GM12878 (cell line): ENCODE data around the gene DLAT. TPM values are rescaled to one million over a fixed set of nuclear protein-coding genes. Genes with fewer than 3 reads are reported as not detected.

Experiments used
- ATAC-seq: fragments of 200-7000 bp; cut with Tn5 transposase; 3 replicates; pipeline ENCODE4 v1.9.1; 2020; ENCODE audit warnings: mild to moderate bottlenecking, moderate library complexity
- BruUV-seq: library from RNA; stranded (reverse); fragments of 400-500 nt; replicated peaks from 2 replicates; lab custom pipeline; 2021; lab: Mats Ljungman, UMichigan
- CTCF ChIA-PET: fragments of 300-600 bp; sonication (Branson Sonifier 250); formaldehyde crosslinking; extraction: SDS; loops from one replicate; lab custom pipeline; 2021; ENCODE audit warnings: inconsistent platforms; lab: Yijun Ruan, JAX
- POLR2A ChIA-PET: fragments of 350-600 bp; formaldehyde crosslinking; extraction: SDS; loops from one replicate; lab custom pipeline; 2021; ENCODE audit warnings: inconsistent platforms; lab: Charles Lee
- RAD21 ChIA-PET: fragments of 300-600 bp; sonication (Branson Sonifier 250); formaldehyde crosslinking; loops from one replicate; lab custom pipeline; 2023; ENCODE audit warnings: antibody characterized with exemption; ENCODE audit not compliant: unreplicated experiment; lab: Charles Lee
- SMC1A ChIA-PET: fragments of 300-600 bp; sonication (Branson Sonifier 250); formaldehyde crosslinking; loops from one replicate; lab custom pipeline; 2023; ENCODE audit not compliant: unreplicated experiment, uncharacterized antibody; lab: Charles Lee
- DNase-seq: peaks from one replicate; pipeline ENCODE4 v3.0.0-alpha.2; 2011; ENCODE audit warnings: low read depth, low spot score
- FAIRE-seq: peaks from 3 replicates; lab custom pipeline; 2011; peaks lifted over from hg19 to GRCh38; lab: Jason Lieb, UNC
- H2AFZ ChIP-seq: 2 replicates; pipeline ENCODE4 v1.6.0; 2011; ENCODE audit warnings: low read depth, low read length, control low read depth; ENCODE audit not compliant: control insufficient read depth
- H3K27ac ChIP-seq: 2 replicates; pipeline ENCODE4 v1.5.1; 2011; ENCODE audit warnings: control low read depth; ENCODE audit not compliant: control insufficient read depth, insufficient read depth
- H3K27me3 ChIP-seq, 2 experiments: replicated peaks in 1 of 2; 2 replicates each; pipeline versions ENCODE4 v1.6.0 to v1.6.1; 2011; ENCODE audit warnings: low read length in 1 of 2; ENCODE audit not compliant: control insufficient read depth in 2 of 2, insufficient read depth in 2 of 2
- H3K36me3 ChIP-seq, 2 experiments: 2 replicates each; pipeline ENCODE4 v1.5.1; 2011; ENCODE audit warnings: low read length in 1 of 2; ENCODE audit not compliant: control insufficient read depth in 2 of 2, insufficient read depth in 2 of 2
- H3K4me1 ChIP-seq: 2 replicates; pipeline ENCODE4 v1.6.1; 2011; ENCODE audit warnings: mild to moderate bottlenecking, low read length, moderate library complexity, mixed read lengths; ENCODE audit not compliant: control insufficient read depth, insufficient read depth
- H3K4me2 ChIP-seq: 2 replicates; pipeline ENCODE4 v1.6.0; 2011; ENCODE audit warnings: control low read depth; ENCODE audit not compliant: control insufficient read depth, insufficient read depth
- H3K4me3 ChIP-seq: fragments of 200-600 bp; sonication (generic); 2 replicates; pipeline ENCODE4 v1.5.1; 2016
- H3K79me2 ChIP-seq: 2 replicates; pipeline ENCODE4 v1.6.0; 2011; ENCODE audit warnings: low read length; ENCODE audit not compliant: control insufficient read depth, insufficient read depth
- H3K9ac ChIP-seq: 2 replicates; pipeline ENCODE4 v1.8.0; 2011; ENCODE audit warnings: low read length, control low read depth, mixed read lengths; ENCODE audit not compliant: control insufficient read depth, insufficient read depth
- H3K9me3 ChIP-seq: replicated peaks from 3 replicates; pipeline ENCODE4 v1.5.1; 2011; ENCODE audit warnings: mild to moderate bottlenecking, low read length; ENCODE audit not compliant: control insufficient read depth, insufficient read depth
- H4K20me1 ChIP-seq: 2 replicates; pipeline ENCODE4 v1.6.0; 2011; ENCODE audit not compliant: control insufficient read depth, insufficient read depth
- CBX3 ChIP-seq: fragments of 200-600 bp; sonication (generic); IDR thresholded peaks from 2 replicates; pipeline ENCODE4 v1.6.1; 2016; ENCODE audit warnings: low read depth, borderline replicate concordance
- CREB1 ChIP-seq: IDR thresholded peaks from 2 replicates; pipeline ENCODE4 v1.6.1; 2012; ENCODE audit warnings: low read depth, mild to moderate bottlenecking, inconsistent platforms
- KAT2A ChIP-seq: conservative IDR thresholded peaks from 2 replicates; pipeline ENCODE4 v1.6.1; 2011; ENCODE audit warnings: low read depth, low read length; ENCODE audit not compliant: control insufficient read depth
- NFIC ChIP-seq: IDR thresholded peaks from 2 replicates; pipeline ENCODE4 v1.6.1; 2012; ENCODE audit warnings: low read depth, mild to moderate bottlenecking, inconsistent platforms, low read length, moderate library complexity
- RELA ChIP-seq: fragments of 450-650 bp; IDR thresholded peaks from 2 replicates; pipeline ENCODE4 v1.8.0; 2014; ENCODE audit warnings: borderline replicate concordance; ENCODE audit not compliant: partially characterized antibody
- SMC3 ChIP-seq: IDR thresholded peaks from 2 replicates; pipeline ENCODE4 v1.6.1; 2011; ENCODE audit warnings: low read length, improper control_type of control experiment, borderline replicate concordance
- TAF1 ChIP-seq: IDR thresholded peaks from 2 replicates; pipeline ENCODE4 v1.6.1; 2011; ENCODE audit warnings: mild to moderate bottlenecking, low read depth, low read length, borderline replicate concordance
- TCF12 ChIP-seq: IDR thresholded peaks from 2 replicates; pipeline ENCODE4 v1.6.1; 2011; ENCODE audit warnings: low read depth, mild to moderate bottlenecking, low read length
- YY1 ChIP-seq: IDR thresholded peaks from 2 replicates; pipeline ENCODE4 v1.6.1; 2011; ENCODE audit warnings: low read depth, mild to moderate bottlenecking, low read length
- ZNF24 ChIP-seq: fragments of 450-650 bp; IDR thresholded peaks from 2 replicates; pipeline ENCODE4 v1.6.1; 2017; ENCODE audit warnings: antibody characterized with exemption, mild to moderate bottlenecking
- ZNF274 ChIP-seq: IDR thresholded peaks from one replicate; pipeline ENCODE4 v1.8.0; 2011; ENCODE audit not compliant: insufficient read length, insufficient read depth
- WGBS: methylation state at CpG from one replicate; pipeline ENCODE4 v1.1.6; 2016; ENCODE audit warnings: low lambda C conversion rate; ENCODE audit not compliant: insufficient replicate concordance, insufficient coverage; ENCODE audit errors: missing lambda C conversion rate; 5-methylcytosine and 5-hydroxymethylcytosine counted together
- in situ Hi-C: fragments of 300-500 bp; cut with MboI; formaldehyde crosslinking; loops from 9 replicates; pipeline ENCODE4 v1.14.3; 2018; ENCODE audit warnings: mixed read lengths
- intact Hi-C: fragments of 100-400 bp; cut with micrococcal nuclease; formaldehyde crosslinking; loops from one replicate; pipeline ENCODE4 v1.14.2; 2022; ENCODE audit not compliant: unreplicated experiment
- polyA plus RNA-seq, 11 experiments: library from polyadenylated mRNA; depleted of rRNA in 4 of 11; unstranded in 6 of 11; stranded (reverse) in 5 of 11; fragments of >200 nt; fragmentation: Nextera tagmentation in 4 of 11; fragmentation: Illumina TruSeq in 1 of 11; extraction: Ambion mirVana in 4 of 11; extraction: Trizol in 1 of 11; gene quantifications; 1 replicate in 1 of 11; 2 replicates in 10 of 11; pipeline versions ENCODE4 v1.2.1 to v1.2.3, GENCODE V29; 2011 to 2016; ENCODE audit warnings: inconsistent platforms in 2 of 11, missing spikeins in 2 of 11, low read depth in 1 of 11
- total RNA-seq, 4 experiments: library from RNA; depleted of rRNA in 3 of 4; stranded (reverse); fragments of >200 nt in 3 of 4; fragmentation: Illumina TruSeq in 1 of 4; extraction: Trizol in 1 of 4; gene quantifications; 2 replicates each; pipeline versions ENCODE4 v1.2.1 to v1.2.3, GENCODE V29; 2013 to 2021
- TF ChIP-seq, protein P1 (sequence below): IDR thresholded peaks from 2 replicates; pipeline ENCODE4 v1.6.1; 2011; ENCODE audit warnings: borderline replicate concordance, low read depth, mild to moderate bottlenecking, moderate library complexity, mixed read lengths, low read length; ENCODE audit not compliant: insufficient read depth; ENCODE audit errors: extremely low read length
- TF ChIP-seq, protein P2 (sequence below): IDR thresholded peaks from 2 replicates; pipeline ENCODE4 v1.6.1; 2011; ENCODE audit warnings: mild to moderate bottlenecking, low read depth, low read length, moderate library complexity; ENCODE audit not compliant: insufficient replicate concordance

Gene DLAT
- total and polyA plus RNA-seq, 10 of the 15 experiments (the other 5 are each of a cell fraction or from before 2014, with no cell fraction given): 16.5 to 79.9 (median 43.8) TPM

DNA sequence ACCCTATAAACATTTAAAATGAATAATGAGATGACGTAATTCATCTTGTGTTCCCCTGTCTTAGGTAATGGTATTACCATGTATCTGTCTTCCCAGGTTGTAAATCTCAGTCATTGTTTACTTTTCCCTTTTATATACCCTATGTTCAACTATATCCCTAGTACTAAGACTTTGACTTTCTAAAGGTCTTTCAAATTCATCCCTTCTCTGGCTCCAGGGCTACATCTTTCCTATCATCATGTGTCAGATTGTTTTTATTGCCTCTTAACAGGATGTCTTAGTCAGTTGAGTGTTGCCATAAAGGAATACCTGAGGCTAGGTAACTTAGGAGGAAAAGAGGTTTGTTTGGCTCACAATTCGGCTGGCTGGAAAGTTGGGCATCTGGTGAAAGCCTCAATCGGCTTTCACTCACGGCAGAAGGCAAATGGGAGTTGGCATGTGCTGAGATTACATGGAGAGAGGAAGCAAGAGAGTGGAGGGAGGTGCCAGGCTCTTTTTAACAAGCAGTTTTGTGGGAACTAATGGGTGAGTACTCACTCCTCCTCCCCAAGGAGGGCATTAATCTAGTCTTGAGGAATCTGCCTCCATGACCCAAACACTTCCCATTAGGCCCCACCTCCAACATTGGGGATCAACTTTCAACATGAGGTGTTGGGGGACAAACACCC lies 11.6 kb upstream of the DLAT start:
- no peak overlapping the region for H3K9ac ChIP-seq
- intact Hi-C loops: loop anchor here (10.0 kb wide), 1 partner anchor 161 kb away; the partner anchor contains the start of gene BCO2
- in situ Hi-C loops: no loop called here
- TF ChIP-seq KAT2A (no peak), YY1 (no peak), ZNF24 (no peak), TCF12 (no peak), RELA (no peak), TAF1 (no peak), CBX3 (no peak), CREB1 (no peak), ZNF274 (no peak), SMC3 (no peak), NFIC (no peak)
- TF ChIP-seq, protein P1, sequence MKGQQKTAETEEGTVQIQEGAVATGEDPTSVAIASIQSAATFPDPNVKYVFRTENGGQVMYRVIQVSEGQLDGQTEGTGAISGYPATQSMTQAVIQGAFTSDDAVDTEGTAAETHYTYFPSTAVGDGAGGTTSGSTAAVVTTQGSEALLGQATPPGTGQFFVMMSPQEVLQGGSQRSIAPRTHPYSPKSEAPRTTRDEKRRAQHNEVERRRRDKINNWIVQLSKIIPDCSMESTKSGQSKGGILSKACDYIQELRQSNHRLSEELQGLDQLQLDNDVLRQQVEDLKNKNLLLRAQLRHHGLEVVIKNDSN: no peak
- TF ChIP-seq, protein P2, sequence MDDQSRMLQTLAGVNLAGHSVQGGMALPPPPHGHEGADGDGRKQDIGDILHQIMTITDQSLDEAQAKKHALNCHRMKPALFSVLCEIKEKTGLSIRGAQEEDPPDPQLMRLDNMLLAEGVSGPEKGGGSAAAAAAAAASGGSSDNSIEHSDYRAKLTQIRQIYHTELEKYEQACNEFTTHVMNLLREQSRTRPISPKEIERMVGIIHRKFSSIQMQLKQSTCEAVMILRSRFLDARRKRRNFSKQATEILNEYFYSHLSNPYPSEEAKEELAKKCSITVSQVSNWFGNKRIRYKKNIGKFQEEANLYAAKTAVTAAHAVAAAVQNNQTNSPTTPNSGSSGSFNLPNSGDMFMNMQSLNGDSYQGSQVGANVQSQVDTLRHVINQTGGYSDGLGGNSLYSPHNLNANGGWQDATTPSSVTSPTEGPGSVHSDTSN: no peak
- H3K27me3 ChIP-seq: no peaks in the 10 kb centered on the region
- 95% methylated on average over 4 of the region's 4 CpGs for WGBS
- no peaks in the 10 kb centered on the region for H3K36me3 ChIP-seq
- no peak for DNase-seq
- SMC1A ChIA-PET: no interaction called here
- FAIRE-seq: no peak
- H3K27ac ChIP-seq: no peak overlapping the region
- H3K9me3 ChIP-seq: no peaks in the 10 kb centered on the region
- no peak overlapping the region for H2AFZ ChIP-seq
- no peaks in the 10 kb centered on the region for H3K79me2 ChIP-seq
- no peaks in the 10 kb centered on the region for H4K20me1 ChIP-seq
- H3K4me1 ChIP-seq: peaks cover 12% of the 10 kb centered on the region
- RAD21 ChIA-PET: no interaction called here
- CTCF ChIA-PET: no interaction called here
- POLR2A ChIA-PET: no interaction called here
- no peak overlapping the region for H3K4me2 ChIP-seq
- BruUV-seq: no TSS peak
- no peak for ATAC-seq
- no peak overlapping the region for H3K4me3 ChIP-seq
